GM18508 (cell line): Measurements from ENCODE around the gene MKRN1.
"Not testable (repeated sequence)": the region's sequence is repeated elsewhere in the genome, so short reads cannot be mapped to it uniquely, and the experiment has no call there.

ENCODE experiments used
- ATAC-seq: cut with Tn5 transposase; IDR thresholded peaks from one replicate; pipeline ENCODE4 v1.9.1; 2021; ENCODE audit warnings: moderate number of reproducible peaks; ENCODE audit not compliant: insufficient read depth, unreplicated experiment

Gene MKRN1

GRCh38 chr7:140479062-140479738 lies at the start of gene MKRN1:
MKRN1 (minus strand) TSS chr7:140479505; CDS start chr7:140479344, 161 bp downstream.
- ATAC-seq: peak; percentile 79

GRCh38 chr7:140526787-140527664 lies 47.7 kb upstream of the MKRN1 start:
- ATAC-seq: no peak

GRCh38 chr7:140526214-140526613 lies 46.9 kb upstream of the MKRN1 start:
- ATAC-seq: no peak

GRCh38 chr7:140525743-140526142 lies 46.4 kb upstream of the MKRN1 start:
- ATAC-seq: no peak

- ATAC-seq: no peak
Observed at GRCh38 chr7:140521421-140521820, 42.1 kb upstream of the MKRN1 start.

- no peak for ATAC-seq
Observed at GRCh38 chr7:140519007-140519399, 39.7 kb upstream of the MKRN1 start.

GRCh38 chr7:140518370-140519006 lies 39.2 kb upstream of the MKRN1 start:
- no peak for ATAC-seq

- no peak for ATAC-seq
Observed at GRCh38 chr7:140517546-140518369, 38.5 kb upstream of the MKRN1 start.

- no peak for ATAC-seq
Observed at GRCh38 chr7:140512317-140513000, 33.2 kb upstream of the MKRN1 start.

- ATAC-seq: no peak
Observed at GRCh38 chr7:140509789-140510188, 30.5 kb upstream of the MKRN1 start.

- not testable (repeated sequence) for ATAC-seq
Observed at GRCh38 chr7:140507556-140507955, 28.3 kb upstream of the MKRN1 start.

GRCh38 chr7:140506788-140507464 lies 27.6 kb upstream of the MKRN1 start:
- no peak for ATAC-seq

GRCh38 chr7:140501966-140502365 lies 22.7 kb upstream of the MKRN1 start:
- no peak for ATAC-seq

GRCh38 chr7:140497807-140498206 lies 18.5 kb upstream of the MKRN1 start:
- ATAC-seq: not testable (repeated sequence)

GRCh38 chr7:140497241-140497769 lies 18.0 kb upstream of the MKRN1 start:
- no peak for ATAC-seq

- ATAC-seq: no peak
Observed at GRCh38 chr7:140495514-140496097, 16.3 kb upstream of the MKRN1 start.

GRCh38 chr7:140494867-140495266 lies 15.6 kb upstream of the MKRN1 start:
- ATAC-seq: no peak

GRCh38 chr7:140489026-140489359 lies 9.7 kb upstream of the MKRN1 start:
- no peak for ATAC-seq
